Measurements from ENCODE around the gene MEF2D. TPM values are rescaled to one million over a fixed set of nuclear protein-coding genes. Genes with fewer than 3 reads are reported as not detected.
A peak's percentile ranks its signal among the peaks of the same experiment; 100 is the strongest.

MEF2D gene
- total and polyA plus RNA-seq, 7 donors, result 43.1 to 258 (median 126) TPM

- Histone ChIP-seq H3K4me1 (peaks cover 95% of the 10 kb centered on the region), H3K27ac (peak overlapping the region; percentile 99), H3K27me3 (ENCODE audit: insufficient read depth in 3 of 3, low read length in 2 of 3) (no peaks in the 10 kb centered on the region), H3K4me3 (peak overlapping the region; percentile 98), H3K36me3 (ENCODE audit: insufficient read depth in 1 of 2, low read depth in 1 of 2) (peaks cover 0 to 19% of the 10 kb centered on the region in 2 donors), H3K9me3 (no peaks in the 10 kb centered on the region)
- TF ChIP-seq CTCF (IDR thresholded peaks at IDR 0.05), result no peak
- 12 to 24% (median 17%) methylated on average over 10 to 11 of the region's 11 CpGs for WGBS, 3 donors
- peak in 1 of 2 donors; percentile 89 for DNase-seq
- intact Hi-C loops (cut with DNase I), result no loop called here
- ATAC-seq, result peak; percentile 22 to 46 (median 30)
Observed at GRCh38 chr1:156493154-156493631, 7.4 kb downstream of the MEF2D start.

GRCh38 chr1:156492591-156493080, 7.9 kb downstream of the MEF2D start:
- TF ChIP-seq CTCF (IDR thresholded peaks at IDR 0.05), result no peak
- intact Hi-C loops (cut with DNase I), result no loop called here
- H3K27me3 ChIP-seq (ENCODE audit: insufficient read depth in 3 of 3, low read length in 2 of 3), result no peaks in the 10 kb centered on the region
- H3K9me3 ChIP-seq, result no peaks in the 10 kb centered on the region
- H3K27ac ChIP-seq, result peak overlapping the region; percentile 99
- H3K4me1 ChIP-seq, result peaks cover 95% of the 10 kb centered on the region
- peak overlapping the region; percentile 98 for H3K4me3 ChIP-seq
- H3K36me3 ChIP-seq (ENCODE audit: insufficient read depth in 1 of 2, low read depth in 1 of 2), result peaks cover 0 to 20% of the 10 kb centered on the region in 2 donors
- DNase-seq (peak in 1 of 2 donors; percentile 68), ATAC-seq (no peak)
- WGBS, 3 donors, result 4 to 14% (median 11%) methylated on average over 7 of the region's 7 CpGs

- intact Hi-C loops (cut with DNase I), result no loop called here
- Histone ChIP-seq H3K36me3 (ENCODE audit: insufficient read depth in 1 of 2, low read depth in 1 of 2) (peaks cover 0 to 25% of the 10 kb centered on the region in 2 donors), H3K4me3 (peak overlapping the region; percentile 98), H3K9me3 (no peaks in the 10 kb centered on the region), H3K27ac (peak overlapping the region; percentile 99), H3K4me1 (peaks cover 93% of the 10 kb centered on the region), H3K27me3 (ENCODE audit: insufficient read depth in 3 of 3, low read length in 2 of 3) (no peaks in the 10 kb centered on the region)
- DNase-seq (peak in 1 of 2 donors; percentile 31), ATAC-seq (no peak)
- WGBS, 3 donors, result 30 to 54% (median 44%) methylated on average over 6 of the region's 6 CpGs
- TF ChIP-seq CTCF (IDR thresholded peaks at IDR 0.05), result no peak
Observed at GRCh38 chr1:156492013-156492590, 8.5 kb downstream of the MEF2D start.

- whole genome bisulfite sequencing, 3 donors, result 32 to 57% (median 33%) methylated on average over 6 of the region's 6 CpGs
- DNase-seq, result peak in 1 of 2 donors; percentile 56
- Histone ChIP-seq H3K4me1 (peaks cover 91% of the 10 kb centered on the region), H3K36me3 (ENCODE audit: insufficient read depth in 1 of 2, low read depth in 1 of 2) (peaks cover 0 to 25% of the 10 kb centered on the region in 2 donors), H3K9me3 (no peaks in the 10 kb centered on the region), H3K27ac (peak overlapping the region; percentile 99), H3K4me3 (peak overlapping the region; percentile 98), H3K27me3 (ENCODE audit: insufficient read depth in 3 of 3, low read length in 2 of 3) (no peaks in the 10 kb centered on the region)
- TF ChIP-seq CTCF (IDR thresholded peaks at IDR 0.05), result no peak
- peak in 3 of 4 donors; percentile 7 to 10 (median 7) for ATAC-seq
- intact Hi-C loops (cut with DNase I), result no loop called here
Observed at GRCh38 chr1:156491151-156491949, 9.2 kb downstream of the MEF2D start.

All from psoas muscle (tissue), 8 donors.